GM18909 (cell line): ENCODE data around the gene TMEM164.

ENCODE experiments used
- ATAC-seq: cut with Tn5 transposase; IDR thresholded peaks from one replicate; pipeline ENCODE4 v1.9.1; 2021; ENCODE audit warnings: mild to moderate bottlenecking; ENCODE audit not compliant: unreplicated experiment, poor library complexity

TMEM164 gene

GRCh38 chrX:110182865-110183264, 180.0 kb downstream of the TMEM164 start:
- no peak for ATAC-seq

GRCh38 chrX:110183314-110183713, 180.4 kb downstream of the TMEM164 start:
- no peak for ATAC-seq

GRCh38 chrX:110188701-110189558, 186.0 kb downstream of the TMEM164 start:
- ATAC-seq = no peak

GRCh38 chrX:110192516-110192915, 189.6 kb downstream of the TMEM164 start:
- ATAC-seq = no peak

DNA sequence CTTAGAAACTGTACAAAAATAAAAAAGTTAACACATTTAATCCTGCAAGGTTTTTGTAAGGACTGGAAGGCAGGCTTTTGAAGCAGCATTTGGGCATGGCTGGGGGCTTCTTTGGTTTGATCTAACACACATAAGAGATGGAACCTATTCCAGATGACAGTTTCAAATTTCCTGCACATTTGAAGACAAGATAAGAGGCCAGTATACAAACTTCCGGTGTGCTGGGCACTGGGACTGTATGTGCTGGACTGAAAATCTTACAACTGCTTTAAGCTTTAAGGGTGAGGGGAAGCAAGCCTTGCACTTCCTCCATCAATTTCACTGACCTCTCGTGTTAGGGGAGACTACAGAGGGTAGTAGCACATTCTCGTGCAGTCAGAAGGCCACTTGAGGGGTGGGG, 192.1 kb downstream of the TMEM164 start:
- no peak for ATAC-seq

DNA sequence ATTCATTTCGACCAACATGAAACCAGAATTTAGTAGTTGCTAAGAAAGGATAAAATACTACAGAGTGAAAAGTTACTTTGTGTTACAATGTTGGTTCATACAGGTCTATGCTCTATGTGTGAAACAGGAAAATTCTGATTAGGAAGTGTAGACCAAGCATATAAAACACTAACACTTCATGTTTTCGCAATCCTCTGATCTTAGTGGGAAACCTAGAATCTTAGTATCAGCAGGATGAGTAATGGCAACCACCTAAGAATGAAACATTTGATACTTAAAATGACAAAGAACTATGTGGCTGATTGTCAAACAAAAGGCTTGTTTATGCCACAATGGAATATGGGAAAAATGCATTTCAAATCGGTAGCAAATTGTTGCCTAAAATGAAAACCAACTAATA, 198.9 kb downstream of the TMEM164 start:
- no peak for ATAC-seq

- no peak for ATAC-seq
These were observed 202.1 kb downstream of the TMEM164 start for GRCh38 chrX:110204986-110205385.

- no peak for ATAC-seq
These were observed 205.2 kb downstream of the TMEM164 start for GRCh38 chrX:110208092-110208491.

DNA sequence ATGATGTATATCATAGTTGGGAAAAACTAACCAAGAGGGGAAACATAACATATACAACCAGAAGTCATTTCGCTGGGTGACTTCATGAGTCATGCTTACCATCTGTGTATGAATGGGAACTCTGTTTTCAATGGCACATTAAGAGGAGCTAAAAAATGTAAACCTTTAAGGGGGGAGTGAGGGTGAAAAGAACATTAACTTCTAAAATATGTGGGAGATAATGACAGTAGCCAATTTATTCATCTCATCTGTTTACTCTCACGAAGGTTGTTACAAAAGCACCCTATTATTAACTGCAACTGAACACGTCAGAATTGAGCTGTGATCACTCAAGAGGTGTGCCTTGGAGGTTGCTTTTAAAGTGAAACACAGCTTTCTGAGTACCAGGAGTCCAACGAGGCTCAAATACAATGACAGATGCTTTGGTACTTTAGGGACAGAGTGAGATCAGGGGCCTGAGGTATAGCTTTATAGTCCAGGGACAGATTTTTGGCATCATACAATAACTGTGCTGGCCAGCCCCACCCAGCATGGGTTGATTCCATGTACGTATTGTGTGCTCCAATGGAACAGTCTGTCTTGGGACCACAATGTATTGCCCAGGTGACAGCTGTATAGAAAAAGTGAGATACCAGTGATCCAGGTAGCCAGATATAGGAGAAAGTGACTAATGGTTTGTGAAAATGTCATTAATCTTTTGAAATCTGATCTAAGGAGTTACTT, 207.7 kb downstream of the TMEM164 start:
- ATAC-seq = no peak

GRCh38 chrX:110211340-110211739, 208.4 kb downstream of the TMEM164 start:
- ATAC-seq = no peak

DNA sequence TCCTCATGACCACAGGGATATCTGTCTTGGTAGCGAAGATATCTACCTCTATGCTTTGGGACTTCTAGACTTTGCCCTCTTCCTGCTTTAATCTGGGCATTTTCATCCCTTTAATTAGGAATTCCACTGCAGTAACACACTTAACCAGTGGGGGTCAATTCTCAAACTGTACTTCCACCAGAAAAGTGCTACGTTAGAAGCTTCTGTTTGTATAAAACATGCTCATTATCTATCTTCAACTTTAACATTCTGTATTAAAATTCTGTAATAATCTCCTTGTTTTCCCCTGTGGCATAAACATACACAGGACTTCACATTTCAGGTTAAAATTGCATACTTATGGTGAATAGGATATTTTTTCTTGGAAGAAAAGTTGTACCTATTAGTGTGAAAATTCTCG, 209.4 kb downstream of the TMEM164 start:
- ATAC-seq = no peak

DNA sequence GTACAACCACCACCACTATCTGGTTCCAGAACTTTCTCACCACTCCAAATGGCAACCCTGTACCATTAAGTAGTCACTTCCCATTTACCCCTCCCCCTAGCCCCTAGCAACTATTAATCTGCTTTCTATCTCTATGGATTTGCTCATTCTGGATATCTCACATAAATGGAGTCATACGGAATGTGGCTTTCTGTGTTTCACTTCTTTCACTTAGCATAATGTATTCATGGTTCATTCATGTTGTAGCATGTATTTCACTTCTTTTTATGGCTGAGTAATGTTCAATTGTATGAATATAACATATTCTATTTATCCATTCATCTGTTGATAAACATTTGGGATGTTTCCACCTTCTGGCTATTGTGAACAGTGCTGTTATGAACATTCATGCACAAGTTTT, 210.3 kb downstream of the TMEM164 start:
- no peak for ATAC-seq

GRCh38 chrX:110214684-110215083, 211.8 kb downstream of the TMEM164 start:
- no peak for ATAC-seq

GRCh38 chrX:110215411-110215810, 212.5 kb downstream of the TMEM164 start:
- no peak for ATAC-seq

DNA sequence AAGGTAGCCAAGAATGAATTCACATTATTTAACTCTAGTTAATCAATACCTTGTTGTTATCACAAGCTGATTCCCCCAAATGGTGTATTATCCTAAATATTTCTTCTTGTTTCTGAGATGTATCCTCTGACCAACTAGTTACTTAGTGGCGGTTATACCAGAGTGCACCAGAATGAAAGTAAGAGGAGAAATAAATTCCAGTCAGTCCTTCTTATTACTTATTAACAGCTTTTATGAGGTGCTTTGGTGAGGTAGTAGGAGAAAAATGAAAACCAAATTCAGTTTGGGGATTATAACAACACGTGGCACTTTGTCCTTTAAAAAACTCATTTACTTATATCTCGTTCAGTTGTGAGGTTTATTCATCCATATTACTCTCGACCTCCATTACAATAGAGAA, 213.1 kb downstream of the TMEM164 start:
- ATAC-seq = no peak

DNA sequence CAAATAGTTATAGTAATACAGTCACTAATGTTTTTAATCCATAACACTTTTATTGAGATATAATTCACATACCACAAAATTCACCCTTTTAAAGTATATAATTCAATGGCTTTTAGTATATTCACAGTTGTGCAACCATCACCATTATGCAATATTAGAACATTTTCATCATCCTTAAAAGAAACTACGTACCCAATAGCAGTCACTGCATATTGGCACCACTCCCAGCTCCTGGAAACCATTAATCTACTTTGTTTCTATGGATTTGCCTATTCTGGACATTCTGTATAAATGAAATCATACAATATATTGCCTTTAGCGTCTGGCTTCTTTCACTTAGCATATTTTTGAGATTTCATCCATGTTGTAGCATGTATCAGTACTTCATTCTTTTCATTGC, 215.7 kb downstream of the TMEM164 start:
- ATAC-seq = no peak

DNA sequence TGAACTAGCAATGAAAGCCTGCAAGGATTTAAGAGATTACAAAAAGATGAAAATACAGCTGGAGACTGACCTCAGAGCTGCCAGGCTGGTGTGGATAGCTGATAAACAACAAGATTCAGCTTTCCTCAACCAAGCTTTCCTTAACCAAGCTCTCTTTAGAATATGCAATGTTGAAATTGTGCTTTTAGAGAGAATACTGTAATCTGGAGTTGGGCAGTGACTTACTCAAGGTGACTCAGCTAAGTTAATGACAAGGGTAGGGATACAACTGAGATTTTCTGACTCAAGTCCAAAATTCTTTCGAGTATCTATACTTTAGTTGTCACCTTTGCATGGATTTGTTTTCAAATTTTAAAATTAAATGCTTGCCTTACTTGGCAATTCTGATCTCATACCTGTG, 217.0 kb downstream of the TMEM164 start:
- ATAC-seq = no peak

- ATAC-seq = no peak
These were observed 219.8 kb downstream of the TMEM164 start for GRCh38 chrX:110222497-110223257.

DNA sequence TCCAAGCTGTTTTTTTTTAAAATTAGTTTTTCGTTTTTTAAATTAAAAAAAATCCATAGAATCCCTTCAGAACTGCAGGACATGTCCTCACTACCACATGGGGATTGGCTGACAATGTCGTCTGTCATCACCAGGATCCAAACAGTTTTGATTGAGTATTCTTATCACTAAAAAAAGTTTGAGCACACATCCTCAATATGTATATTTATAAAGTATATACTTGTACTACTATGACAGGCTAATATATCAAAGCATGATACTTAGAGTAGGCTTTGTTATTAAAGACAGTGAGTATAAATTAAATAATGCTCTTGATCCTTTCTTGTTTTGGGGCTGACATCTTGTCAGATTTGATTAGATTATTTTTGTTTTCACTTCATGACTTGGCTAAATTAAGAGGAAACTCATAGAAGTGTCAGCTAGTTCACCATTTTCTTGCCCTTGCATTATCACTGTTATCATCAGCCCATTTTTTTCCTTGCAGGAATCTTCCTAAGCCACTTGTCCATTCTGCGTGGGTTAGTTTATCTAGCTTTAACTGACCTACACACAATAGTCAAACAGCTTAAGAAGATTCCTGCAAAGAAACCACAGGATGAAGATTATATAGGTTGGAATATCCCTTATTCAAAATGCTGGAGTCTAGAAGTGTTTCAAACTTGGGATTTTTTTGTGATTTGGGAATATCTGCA, 222.2 kb downstream of the TMEM164 start:
- no peak for ATAC-seq

DNA sequence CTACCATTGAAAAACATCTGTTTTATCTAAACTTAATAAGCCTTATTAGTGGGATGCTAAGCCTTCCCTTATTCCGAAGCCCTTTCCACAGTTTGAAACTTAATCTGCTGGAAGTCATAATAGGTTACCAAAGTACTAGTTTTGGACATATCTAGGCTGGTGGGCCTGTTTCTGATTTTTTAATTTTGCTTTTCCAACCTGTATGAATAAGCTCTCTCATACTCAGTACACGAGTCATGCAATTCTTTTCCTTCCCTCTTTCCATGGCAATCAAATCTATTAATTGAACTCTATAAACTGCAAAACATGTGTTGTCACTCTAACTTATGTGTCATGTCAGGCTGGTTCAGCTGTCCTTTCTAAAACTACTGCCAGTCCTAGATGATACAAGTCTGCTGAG, 224.0 kb downstream of the TMEM164 start:
- ATAC-seq = no peak
